ENCODE data around the gene RALBP1.
"Not testable (repeated sequence)": the region's sequence is repeated elsewhere in the genome, so short reads cannot be mapped to it uniquely, and the experiment has no call there.

The RALBP1 gene

DNA sequence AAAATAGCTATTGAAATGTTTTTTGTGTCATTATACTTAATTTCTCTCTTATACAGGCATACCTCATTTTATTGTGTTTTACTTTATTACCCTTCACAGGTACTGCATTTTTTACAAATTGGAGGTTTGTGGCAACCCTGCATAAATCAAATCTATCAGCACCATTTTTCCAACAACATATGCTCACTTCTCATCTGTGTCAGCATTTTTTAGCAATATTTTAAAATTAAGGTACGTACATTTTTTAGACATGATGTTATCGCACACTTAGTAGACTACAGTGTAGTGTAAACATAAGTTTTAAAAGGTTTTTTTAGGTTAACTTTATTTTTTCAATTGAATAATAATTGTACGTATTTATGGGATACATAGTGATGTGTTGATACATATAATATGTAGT lies 30.8 kb upstream of the RALBP1 start:
- FAIRE-seq = no peak
- TF ChIP-seq, protein P1, sequence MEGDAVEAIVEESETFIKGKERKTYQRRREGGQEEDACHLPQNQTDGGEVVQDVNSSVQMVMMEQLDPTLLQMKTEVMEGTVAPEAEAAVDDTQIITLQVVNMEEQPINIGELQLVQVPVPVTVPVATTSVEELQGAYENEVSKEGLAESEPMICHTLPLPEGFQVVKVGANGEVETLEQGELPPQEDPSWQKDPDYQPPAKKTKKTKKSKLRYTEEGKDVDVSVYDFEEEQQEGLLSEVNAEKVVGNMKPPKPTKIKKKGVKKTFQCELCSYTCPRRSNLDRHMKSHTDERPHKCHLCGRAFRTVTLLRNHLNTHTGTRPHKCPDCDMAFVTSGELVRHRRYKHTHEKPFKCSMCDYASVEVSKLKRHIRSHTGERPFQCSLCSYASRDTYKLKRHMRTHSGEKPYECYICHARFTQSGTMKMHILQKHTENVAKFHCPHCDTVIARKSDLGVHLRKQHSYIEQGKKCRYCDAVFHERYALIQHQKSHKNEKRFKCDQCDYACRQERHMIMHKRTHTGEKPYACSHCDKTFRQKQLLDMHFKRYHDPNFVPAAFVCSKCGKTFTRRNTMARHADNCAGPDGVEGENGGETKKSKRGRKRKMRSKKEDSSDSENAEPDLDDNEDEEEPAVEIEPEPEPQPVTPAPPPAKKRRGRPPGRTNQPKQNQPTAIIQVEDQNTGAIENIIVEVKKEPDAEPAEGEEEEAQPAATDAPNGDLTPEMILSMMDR (IDR thresholded peaks at IDR 0.05; ENCODE audit: insufficient read depth, missing control alignments) = no peak

GRCh38 chr18:9446839-9447238 lies 28.5 kb upstream of the RALBP1 start:
- DNase-seq (ENCODE audit: insufficient read length, low spot score) = no peak
- TF ChIP-seq, protein P1 (IDR thresholded peaks at IDR 0.05; ENCODE audit: insufficient read depth, missing control alignments) = no peak
- FAIRE-seq = no peak

More for the DNA sequence above, 30.8 kb upstream of the RALBP1 start:
- no peak for DNase-seq (ENCODE audit: insufficient read length, low spot score)

GRCh38 chr18:9447334-9447733 lies 28.0 kb upstream of the RALBP1 start:
- TF ChIP-seq, protein P1 (IDR thresholded peaks at IDR 0.05; ENCODE audit: insufficient read depth, missing control alignments) = no peak
- FAIRE-seq = no peak
- no peak for DNase-seq (ENCODE audit: insufficient read length, low spot score)

DNA sequence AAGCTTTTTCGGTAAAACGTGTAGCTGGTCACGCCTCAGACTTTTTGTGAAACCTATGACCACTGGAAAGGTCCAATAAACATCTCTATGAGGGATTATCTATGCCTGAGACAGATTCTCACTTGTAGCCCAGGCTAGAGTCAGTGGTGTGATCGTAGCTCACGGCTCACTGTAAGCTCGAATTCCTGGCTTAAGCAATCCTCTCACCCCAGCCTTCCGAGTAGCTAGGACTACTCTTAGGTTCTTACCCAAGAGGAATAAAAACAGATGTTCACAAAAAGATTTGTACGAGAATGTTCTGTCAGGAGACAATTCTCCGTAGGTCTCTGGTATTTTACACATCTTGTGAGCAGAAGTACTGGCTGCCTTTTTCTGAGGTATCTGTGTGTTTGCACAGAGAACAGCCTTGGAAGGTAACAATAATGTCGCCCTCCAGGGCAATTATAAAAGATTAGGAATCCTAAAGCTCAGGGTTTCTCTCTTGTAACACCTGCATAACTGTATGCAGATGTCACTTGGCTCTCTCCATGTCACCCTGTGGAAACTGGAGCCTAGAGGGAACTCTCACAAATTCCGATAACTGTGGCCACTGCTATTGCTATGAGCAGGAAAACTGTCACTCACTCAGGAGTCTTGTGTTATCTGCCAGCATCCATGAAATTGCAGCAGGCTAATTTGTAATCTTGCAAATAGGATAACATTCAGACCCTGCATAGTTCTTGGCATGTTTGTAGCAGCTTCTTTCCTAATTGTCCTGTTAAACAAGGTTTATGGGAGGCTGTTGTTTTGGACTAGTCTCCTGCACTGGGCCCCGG lies 25.5 kb upstream of the RALBP1 start:
- TF ChIP-seq, protein P1 (IDR thresholded peaks at IDR 0.05; ENCODE audit: insufficient read depth, missing control alignments) = no peak
- DNase-seq (ENCODE audit: insufficient read length, low spot score) = no peak
- no peak for FAIRE-seq

GRCh38 chr18:9450920-9451319 lies 24.4 kb upstream of the RALBP1 start:
- DNase-seq (ENCODE audit: insufficient read length, low spot score) = not testable (repeated sequence)

GRCh38 chr18:9453283-9453682 lies 22.0 kb upstream of the RALBP1 start:
- TF ChIP-seq, protein P1 (IDR thresholded peaks at IDR 0.05; ENCODE audit: insufficient read depth, missing control alignments) = no peak
- DNase-seq (ENCODE audit: insufficient read length, low spot score) (no peak), FAIRE-seq (no peak)

More at GRCh38 chr18:9450920-9451319, 24.4 kb upstream of the RALBP1 start:
- FAIRE-seq = not testable (repeated sequence)

- DNase-seq (ENCODE audit: insufficient read length, low spot score) (no peak), FAIRE-seq (no peak)
- TF ChIP-seq, protein P1 (IDR thresholded peaks at IDR 0.05; ENCODE audit: insufficient read depth, missing control alignments) = no peak
Measured at GRCh38 chr18:9454061-9454703, 21.1 kb upstream of the RALBP1 start.

Data from D721Med (cell line).